ENCODE measurements around the gene TTC12.

TTC12 gene

GRCh38 chr11:113373981-113374560 is 59.7 kb downstream of the TTC12 start:
- no peak for DNase-seq (ENCODE audit: low spot score)

- no peak for DNase-seq (ENCODE audit: low spot score)
Measured at GRCh38 chr11:113375402-113375801, 61.0 kb downstream of the TTC12 start.

- DNase-seq (ENCODE audit: low spot score), result no peak
Measured at GRCh38 chr11:113376156-113376555, 61.8 kb downstream of the TTC12 start.

GRCh38 chr11:113377681-113378412 is 63.5 kb downstream of the TTC12 start:
- peak; percentile 42 for DNase-seq (ENCODE audit: low spot score)

- no peak for DNase-seq (ENCODE audit: low spot score)
Measured at GRCh38 chr11:113378692-113379091, 64.3 kb downstream of the TTC12 start.

- no peak for DNase-seq (ENCODE audit: low spot score)
Measured at GRCh38 chr11:113382121-113382520, 67.7 kb downstream of the TTC12 start.

- DNase-seq (ENCODE audit: low spot score), result no peak
Measured at GRCh38 chr11:113384551-113384950, 70.2 kb downstream of the TTC12 start.

- DNase-seq (ENCODE audit: low spot score), result no peak
Measured at GRCh38 chr11:113385749-113386148, 71.4 kb downstream of the TTC12 start.

GRCh38 chr11:113386866-113387265 is 72.5 kb downstream of the TTC12 start:
- DNase-seq (ENCODE audit: low spot score), result no peak

GRCh38 chr11:113387605-113388211 is 73.3 kb downstream of the TTC12 start, which contains the start of gene ANKK1:
Gene ANKK1, plus strand, starts transcription at chr11:113387779. Its CDS starts 106 bp downstream, at chr11:113387885.
- DNase-seq (ENCODE audit: low spot score), result peak; percentile 75

- DNase-seq (ENCODE audit: low spot score), result no peak
Measured at GRCh38 chr11:113389272-113389671, 74.9 kb downstream of the TTC12 start.

GRCh38 chr11:113392236-113392921 is 78.0 kb downstream of the TTC12 start:
- DNase-seq (ENCODE audit: low spot score), result no peak

- DNase-seq (ENCODE audit: low spot score), result no peak
Measured at GRCh38 chr11:113393501-113393985, 79.2 kb downstream of the TTC12 start.

- DNase-seq (ENCODE audit: low spot score), result no peak
Measured at GRCh38 chr11:113394919-113395318, 80.5 kb downstream of the TTC12 start.

- no peak for DNase-seq (ENCODE audit: low spot score)
Measured at GRCh38 chr11:113395782-113396336, 81.5 kb downstream of the TTC12 start.

- DNase-seq (ENCODE audit: low spot score), result no peak
Measured at GRCh38 chr11:113396690-113397089, 82.3 kb downstream of the TTC12 start.

- no peak for DNase-seq (ENCODE audit: low spot score)
Measured at GRCh38 chr11:113397212-113397611, 82.8 kb downstream of the TTC12 start.

GRCh38 chr11:113397821-113398220 is 83.4 kb downstream of the TTC12 start:
- no peak for DNase-seq (ENCODE audit: low spot score)

- no peak for DNase-seq (ENCODE audit: low spot score)
Measured at GRCh38 chr11:113398669-113399430, 84.5 kb downstream of the TTC12 start.

- DNase-seq (ENCODE audit: low spot score), result no peak
Measured at GRCh38 chr11:113400631-113401230, 86.3 kb downstream of the TTC12 start.

- no peak for DNase-seq (ENCODE audit: low spot score)
Measured at GRCh38 chr11:113401718-113402117, 87.3 kb downstream of the TTC12 start.

Measured in ecto neural progenitor cell (in vitro differentiated cells).